HS-27A (cell line): ENCODE measurements around the gene SRC.
"Not testable (repeated sequence)": the region's sequence is repeated elsewhere in the genome, so short reads cannot be mapped to it uniquely, and the experiment has no call there.

Experiments used
- DNase-seq: peaks from one replicate; pipeline ENCODE4 v3.0.0-alpha.2; 2012; ENCODE audit warnings: low read depth, missing footprints

Gene SRC

GRCh38 chr20:37363221-37364012, 17.5 kb downstream of the SRC start:
- no peak for DNase-seq

- DNase-seq, result no peak
Measured at GRCh38 chr20:37364013-37364926, 18.3 kb downstream of the SRC start.

GRCh38 chr20:37364927-37365272, 19.0 kb downstream of the SRC start:
- DNase-seq, result no peak

- no peak for DNase-seq
Measured at GRCh38 chr20:37365760-37366638, 20.1 kb downstream of the SRC start.

- no peak for DNase-seq
Measured at GRCh38 chr20:37366743-37367142, 20.8 kb downstream of the SRC start.

GRCh38 chr20:37369846-37370245, 23.9 kb downstream of the SRC start:
- no peak for DNase-seq

GRCh38 chr20:37371845-37372244, 25.9 kb downstream of the SRC start:
- DNase-seq, result not testable (repeated sequence)

GRCh38 chr20:37372441-37372840, 26.5 kb downstream of the SRC start:
- DNase-seq, result no peak

GRCh38 chr20:37373020-37373598, 27.2 kb downstream of the SRC start:
- DNase-seq, result no peak

- no peak for DNase-seq
Measured at GRCh38 chr20:37375227-37375626, 29.3 kb downstream of the SRC start.

GRCh38 chr20:37376324-37376723, 30.4 kb downstream of the SRC start:
- DNase-seq, result no peak

GRCh38 chr20:37376791-37377190, 30.9 kb downstream of the SRC start:
- DNase-seq, result no peak

GRCh38 chr20:37377346-37378081, 31.6 kb downstream of the SRC start:
- DNase-seq, result no peak

GRCh38 chr20:37378420-37378784, 32.5 kb downstream of the SRC start:
- no peak for DNase-seq

- no peak for DNase-seq
Measured at GRCh38 chr20:37378785-37379598, 33.1 kb downstream of the SRC start.

- no peak for DNase-seq
Measured at GRCh38 chr20:37379967-37380828, 34.3 kb downstream of the SRC start.

GRCh38 chr20:37380864-37381579, 35.1 kb downstream of the SRC start:
- DNase-seq, result no peak

GRCh38 chr20:37381621-37382471, 35.9 kb downstream of the SRC start:
- no peak for DNase-seq
